ENCODE results near the gene NFIA.

- TF ChIP-seq POLR2A (IDR thresholded peaks at IDR 0.05) (no peak), CTCF (IDR thresholded peaks at IDR 0.05) (no peak)
Observed at GRCh38 chr1:61046434-61046833, 35.9 kb upstream of the NFIA start.

All from esophagus squamous epithelium (tissue), 4 donors.